ENCODE results near the gene GAN. TPM values are rescaled to one million over a fixed set of nuclear protein-coding genes. Genes with fewer than 3 reads are reported as not detected.

GAN gene
- total and polyA plus RNA-seq, 2 of the 4 experiments (the other 2 are of a cell fraction) = 1.1 to 5.7 TPM

- Histone ChIP-seq H2AK9ac (replicated peaks; ENCODE audit: low read depth, low read length, poor library complexity) (no peak overlapping the region), H4K5ac (ENCODE audit: low read depth, low read length) (no peak overlapping the region), H3K4ac (ENCODE audit: low read depth, low read length) (peak overlapping the region; percentile 33), H4K8ac (ENCODE audit: low read depth in 2 of 2, low read length in 2 of 2) (peak overlapping the region in 1 of 2 experiments; percentile 41; a peak in 2 of 4 replicates), H3K79me1 (ENCODE audit: low read depth in 1 of 2, low read length in 2 of 2) (no peaks in the 10 kb centered on the region), H2BK120ac (ENCODE audit: low read depth, low read length) (peak overlapping the region; percentile 78; the same call in 1 of the 2 replicates), H3K4me1 (ENCODE audit: control insufficient read depth, insufficient read depth, low read length) (peaks cover 2% of the 10 kb centered on the region), H2BK15ac (ENCODE audit: low read depth, low read length) (peak overlapping the region; percentile 33; the same call in 1 of the 3 replicates), H3K9me1 (ENCODE audit: insufficient read depth, low read length) (peaks cover 3% of the 10 kb centered on the region), H2BK20ac (ENCODE audit: low read depth, low read length) (peak overlapping the region; percentile 47), H3K18ac (ENCODE audit: low read depth, low read length) (no peak overlapping the region), H3K9me3 (ENCODE audit: control insufficient read depth, insufficient read depth, low read length) (no peaks in the 10 kb centered on the region), H2AK5ac (ENCODE audit: low read depth, low read length) (0 out of 2 replicates have a peak overlapping the region, but pooled peaks have one; percentile 13), H3K27ac (ENCODE audit: insufficient read depth, low read length) (no peak overlapping the region; the same call in 1 of the 2 replicates), H3K4me2 (ENCODE audit: low read depth, low read length) (no peak overlapping the region), H3K56ac (ENCODE audit: extremely low read depth, insufficient read depth, low read length) (no peak overlapping the region), H3K36me3 (ENCODE audit: control insufficient read depth, insufficient read depth, low read length) (no peaks in the 10 kb centered on the region), H3K23ac (ENCODE audit: low read depth, low read length) (no peak overlapping the region), H3K27me3 (ENCODE audit: control insufficient read depth, insufficient read depth, low read length) (peaks cover under 1% of the 10 kb centered on the region; the same call in 1 of the 2 replicates), H2AFZ (replicated peaks; ENCODE audit: low read length, poor library complexity) (peak overlapping the region; percentile 52), H2BK5ac (ENCODE audit: low read depth, low read length, poor library complexity, severe bottlenecking) (peak overlapping the region; percentile 8), H4K20me1 (ENCODE audit: insufficient read depth, low read length) (0 out of 2 replicates have a peak, but pooled peaks cover 4% of the 10 kb centered on the region), H3K9ac (ENCODE audit: low read depth, low read length) (no peak overlapping the region), H3K4me3 (ENCODE audit: insufficient read depth, low read depth, low read length) (no peak overlapping the region), H4K91ac (ENCODE audit: insufficient read depth, low read depth, low read length) (peak overlapping the region; percentile 25; the same call in 1 of the 2 replicates), H3K14ac (replicated peaks; ENCODE audit: low read depth, low read length) (no peak overlapping the region)
- intact Hi-C loops (cut with micrococcal nuclease) = loop anchor here (10.0 kb wide), 1 partner anchor 179 kb away; no protein-coding TSS in a partner anchor
- in situ Hi-C loops (cut with MboI; ENCODE audit: low sequenced_read_pairs) = no loop called here
- WGBS, 2 experiments (ENCODE audit: extremely low coverage in 2 of 2, insufficient read length in 1 of 2) = 32% methylated on average over 3 of the region's 11 CpGs; no CpG with 5 or more reads in 1 of the 2 experiments
- TF ChIP-seq, protein P1, sequence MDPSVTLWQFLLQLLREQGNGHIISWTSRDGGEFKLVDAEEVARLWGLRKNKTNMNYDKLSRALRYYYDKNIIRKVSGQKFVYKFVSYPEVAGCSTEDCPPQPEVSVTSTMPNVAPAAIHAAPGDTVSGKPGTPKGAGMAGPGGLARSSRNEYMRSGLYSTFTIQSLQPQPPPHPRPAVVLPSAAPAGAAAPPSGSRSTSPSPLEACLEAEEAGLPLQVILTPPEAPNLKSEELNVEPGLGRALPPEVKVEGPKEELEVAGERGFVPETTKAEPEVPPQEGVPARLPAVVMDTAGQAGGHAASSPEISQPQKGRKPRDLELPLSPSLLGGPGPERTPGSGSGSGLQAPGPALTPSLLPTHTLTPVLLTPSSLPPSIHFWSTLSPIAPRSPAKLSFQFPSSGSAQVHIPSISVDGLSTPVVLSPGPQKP (IDR thresholded peaks at IDR 0.05; ENCODE audit: borderline replicate concordance, low read depth, low read length) = no peak
- TF ChIP-seq NFE2L2 (IDR thresholded peaks at IDR 0.05; ENCODE audit: low read depth, low read length) (peak; percentile 86), MAFK (IDR thresholded peaks at IDR 0.05; ENCODE audit: low read depth, low read length) (0 out of 2 replicates have a peak, but pooled peaks have one; percentile 18), MXI1 (IDR thresholded peaks at IDR 0.05; ENCODE audit: borderline replicate concordance, low read depth, low read length) (no peak), MAZ (IDR thresholded peaks at IDR 0.05; ENCODE audit: borderline replicate concordance, low read depth, low read length) (0 out of 2 replicates have a peak, but pooled peaks have one; percentile 25), RAD21 (IDR thresholded peaks at IDR 0.05; ENCODE audit: low read length) (peak; percentile 24; the same call in 1 of the 2 replicates), RCOR1 (IDR thresholded peaks at IDR 0.05; ENCODE audit: insufficient replicate concordance, low read length) (peak; percentile 69), FOS (IDR thresholded peaks at IDR 0.05; ENCODE audit: low read depth, low read length) (peak; percentile 67), CEBPB (IDR thresholded peaks at IDR 0.05; ENCODE audit: low read depth, low read length) (no peak)
- TF ChIP-seq, protein P2, sequence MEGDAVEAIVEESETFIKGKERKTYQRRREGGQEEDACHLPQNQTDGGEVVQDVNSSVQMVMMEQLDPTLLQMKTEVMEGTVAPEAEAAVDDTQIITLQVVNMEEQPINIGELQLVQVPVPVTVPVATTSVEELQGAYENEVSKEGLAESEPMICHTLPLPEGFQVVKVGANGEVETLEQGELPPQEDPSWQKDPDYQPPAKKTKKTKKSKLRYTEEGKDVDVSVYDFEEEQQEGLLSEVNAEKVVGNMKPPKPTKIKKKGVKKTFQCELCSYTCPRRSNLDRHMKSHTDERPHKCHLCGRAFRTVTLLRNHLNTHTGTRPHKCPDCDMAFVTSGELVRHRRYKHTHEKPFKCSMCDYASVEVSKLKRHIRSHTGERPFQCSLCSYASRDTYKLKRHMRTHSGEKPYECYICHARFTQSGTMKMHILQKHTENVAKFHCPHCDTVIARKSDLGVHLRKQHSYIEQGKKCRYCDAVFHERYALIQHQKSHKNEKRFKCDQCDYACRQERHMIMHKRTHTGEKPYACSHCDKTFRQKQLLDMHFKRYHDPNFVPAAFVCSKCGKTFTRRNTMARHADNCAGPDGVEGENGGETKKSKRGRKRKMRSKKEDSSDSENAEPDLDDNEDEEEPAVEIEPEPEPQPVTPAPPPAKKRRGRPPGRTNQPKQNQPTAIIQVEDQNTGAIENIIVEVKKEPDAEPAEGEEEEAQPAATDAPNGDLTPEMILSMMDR (conservative IDR thresholded peaks at IDR 0.05; ENCODE audit: low read depth, low read length) = 0 out of 2 replicates have a peak, but pooled peaks have one; percentile 5
- dilution Hi-C loops (cut with HindIII; ENCODE audit: low sequenced_read_pairs, unreplicated experiment) = no loop called here
- ATAC-seq (ENCODE audit: low read depth) (peak; percentile 84), DNase-seq (peak; percentile 92)
- ChIA-PET CTCF (no interaction called here), POLR2A (ENCODE audit: unreplicated experiment) (no interaction called here)
- BruUV-seq (replicated peaks) = no TSS peak
Measured at GRCh38 chr16:81405702-81406113, 90.9 kb downstream of the GAN start.

Data from IMR-90 (cell line).